Thyroid gland (tissue), 4 donors: ENCODE results near the gene CREB3L1. TPM values are rescaled to one million over a fixed set of nuclear protein-coding genes. Genes with fewer than 3 reads are reported as not detected.

Experiments used
- DNase-seq, 2 donors: peaks; one replicate each; pipeline ENCODE4 v3.0.0-alpha.2; 2019
- H3K27ac ChIP-seq, 3 donors: fragments of 200-600 bp; sonication (generic); 1 replicate in 2 of 3; 2 replicates in 1 of 3; pipeline ENCODE4 v1.5.1; 2016 to 2019; ENCODE audit warnings: mild to moderate bottlenecking in 1 of 3, moderate library complexity in 1 of 3
- H3K27me3 ChIP-seq: fragments of 200-600 bp; sonication (generic); one replicate; pipeline ENCODE4 v1.5.1; 2019
- H3K36me3 ChIP-seq, 2 donors: fragments of 200-600 bp; sonication (generic); one replicate each; pipeline ENCODE4 v1.5.1; 2016 to 2019
- H3K4me1 ChIP-seq, 2 donors: fragments of 200-600 bp; sonication (generic); one replicate each; pipeline ENCODE4 v1.5.1; 2017 to 2019
- H3K4me3 ChIP-seq, 3 donors: fragments of 200-600 bp; sonication (generic); replicated peaks in 1 of 3; 1 replicate in 2 of 3; 2 replicates in 1 of 3; pipeline ENCODE4 v1.5.1; 2016; ENCODE audit warnings: mild to moderate bottlenecking in 1 of 3
- H3K9me3 ChIP-seq: fragments of 200-600 bp; sonication (generic); one replicate; pipeline ENCODE4 v1.5.1; 2017
- CTCF ChIP-seq, 6 experiments: fragments of 200-600 bp in 3 of 6; fragments of 450-650 bp in 3 of 6; sonication (generic) in 3 of 6; IDR thresholded peaks; one replicate each; pipeline ENCODE4 v1.5.1; 2016 to 2019; ENCODE audit warnings: antibody characterized with exemption in 6 of 6, mild to moderate bottlenecking in 2 of 6, inconsistent platforms in 1 of 6, moderate library complexity in 1 of 6
- POLR2A ChIP-seq, 2 donors: fragments of 450-650 bp; IDR thresholded peaks; one replicate each; pipeline ENCODE4 v1.6.1; 2017; ENCODE audit warnings: antibody characterized with exemption in 2 of 2, mild to moderate bottlenecking in 2 of 2, moderate library complexity in 1 of 2
- WGBS, 2 donors: methylation state at CpG; one replicate each; pipeline ENCODE4 v1.1.5; 2017; 5-methylcytosine and 5-hydroxymethylcytosine counted together
- intact Hi-C: fragments of 100-400 bp; cut with DNase I; formaldehyde crosslinking; loops from one replicate; pipeline ENCODE4 v1.15.1; 2023
- total RNA-seq, 4 donors: library from RNA; depleted of rRNA; stranded (reverse); fragments of >200 nt; gene quantifications; one replicate each; pipeline ENCODE4 v1.2.3, GENCODE V29; 2016

Gene CREB3L1
- total RNA-seq, 4 donors from 2014 or later = 0.88 to 3.1 (median 2.1) TPM

GRCh38 chr11:46338988-46339666 is 61.7 kb downstream of the CREB3L1 start:
- 17 to 30% methylated on average over 7 to 14 of the region's 16 CpGs for WGBS, 2 donors
- Histone ChIP-seq H3K9me3 (no peaks in the 10 kb centered on the region), H3K27me3 (no peaks in the 10 kb centered on the region), H3K36me3 (no peaks in the 10 kb centered on the region), H3K27ac (peak overlapping the region in 2 of 3 donors; percentile 11 to 44), H3K4me3 (no peak overlapping the region), H3K4me1 (no peaks in the 10 kb centered on the region)
- TF ChIP-seq CTCF (IDR thresholded peaks at IDR 0.05) (no peak), POLR2A (IDR thresholded peaks at IDR 0.05) (no peak)
- intact Hi-C loops = no loop called here
- no peak for DNase-seq

GRCh38 chr11:46339816-46340215 is 62.4 kb downstream of the CREB3L1 start:
- Histone ChIP-seq H3K36me3 (no peaks in the 10 kb centered on the region), H3K9me3 (no peaks in the 10 kb centered on the region), H3K4me1 (no peaks in the 10 kb centered on the region), H3K27me3 (no peaks in the 10 kb centered on the region), H3K4me3 (no peak overlapping the region), H3K27ac (no peak overlapping the region)
- DNase-seq = no peak
- intact Hi-C loops = no loop called here
- TF ChIP-seq CTCF (IDR thresholded peaks at IDR 0.05) = no peak
- TF ChIP-seq POLR2A (IDR thresholded peaks at IDR 0.05) = no peak
- WGBS, 2 donors = 78 to 88% methylated on average over 2 of the region's 2 CpGs

GRCh38 chr11:46341454-46341853 is 64.0 kb downstream of the CREB3L1 start:
- DNase-seq = no peak
- Histone ChIP-seq H3K4me3 (no peak overlapping the region), H3K27me3 (no peaks in the 10 kb centered on the region), H3K27ac (no peak overlapping the region), H3K36me3 (no peaks in the 10 kb centered on the region), H3K4me1 (no peaks in the 10 kb centered on the region), H3K9me3 (no peaks in the 10 kb centered on the region)
- TF ChIP-seq CTCF (IDR thresholded peaks at IDR 0.05) (no peak), POLR2A (IDR thresholded peaks at IDR 0.05) (no peak)
- intact Hi-C loops = no loop called here
- WGBS, 2 donors = 90 to 98% methylated on average over 3 of the region's 3 CpGs

GRCh38 chr11:46342239-46342638 is 64.8 kb downstream of the CREB3L1 start:
- no peak overlapping the region for H3K4me3 ChIP-seq
- DNase-seq = no peak
- H3K27ac ChIP-seq = peak overlapping the region in 1 of 3 donors; percentile 17
- WGBS, 2 donors = 60 to 64% methylated on average over 4 to 5 of the region's 5 CpGs
- H3K36me3 ChIP-seq = no peaks in the 10 kb centered on the region
- no peaks in the 10 kb centered on the region for H3K27me3 ChIP-seq
- intact Hi-C loops = no loop called here
- no peaks in the 10 kb centered on the region for H3K9me3 ChIP-seq
- H3K4me1 ChIP-seq = no peaks in the 10 kb centered on the region
- TF ChIP-seq CTCF (IDR thresholded peaks at IDR 0.05) (no peak), POLR2A (IDR thresholded peaks at IDR 0.05) (no peak)

DNA sequence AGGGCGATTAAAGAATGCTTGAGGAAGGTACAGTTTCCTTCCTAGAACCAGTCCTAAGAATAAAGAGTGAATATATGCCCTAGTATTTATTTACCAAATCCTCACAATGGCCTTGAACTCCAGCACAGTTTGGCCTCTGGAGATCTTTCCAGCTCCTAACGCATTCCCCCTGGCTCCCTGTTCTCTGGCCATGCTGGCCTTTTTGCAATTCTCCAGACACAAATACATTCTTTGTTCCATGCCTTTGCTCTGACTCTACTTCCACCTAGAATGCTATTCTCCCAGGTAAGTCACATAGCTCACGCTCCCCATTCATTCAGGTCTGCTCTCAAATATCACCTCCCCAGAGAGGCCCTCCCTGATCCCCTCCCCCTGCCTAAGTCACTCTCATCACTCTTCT is 66.1 kb downstream of the CREB3L1 start:
- H3K4me1 ChIP-seq = peaks cover 5 to 6% of the 10 kb centered on the region in 2 donors
- no peak overlapping the region for H3K27ac ChIP-seq
- no peak overlapping the region for H3K4me3 ChIP-seq
- WGBS, 2 donors = 82 to 85% methylated on average over 3 of the region's 3 CpGs
- H3K27me3 ChIP-seq = no peaks in the 10 kb centered on the region
- H3K9me3 ChIP-seq = no peaks in the 10 kb centered on the region
- DNase-seq = no peak
- intact Hi-C loops = no loop called here
- TF ChIP-seq POLR2A (IDR thresholded peaks at IDR 0.05) (no peak), CTCF (IDR thresholded peaks at IDR 0.05) (no peak)
- no peaks in the 10 kb centered on the region for H3K36me3 ChIP-seq
